Testis (tissue), 3 donors: ENCODE measurements around the gene ANXA10. TPM values are rescaled to one million over a fixed set of nuclear protein-coding genes. Genes with fewer than 3 reads are reported as not detected.

Experiments
- DNase-seq: peaks from one replicate; pipeline ENCODE4 v3.0.0-alpha.2; 2019
- H3K27ac ChIP-seq, 2 donors: fragments of 200-600 bp; sonication (generic); one replicate each; pipeline ENCODE4 v1.5.1; 2019
- H3K27me3 ChIP-seq: fragments of 200-600 bp; sonication (generic); one replicate; pipeline ENCODE4 v1.5.1; 2019
- H3K36me3 ChIP-seq: fragments of 200-600 bp; sonication (generic); one replicate; pipeline ENCODE4 v1.5.1; 2017; ENCODE audit warnings: low read depth; ENCODE audit errors: missing control alignments
- H3K4me1 ChIP-seq: fragments of 200-600 bp; sonication (generic); one replicate; pipeline ENCODE4 v1.5.1; 2019
- H3K4me3 ChIP-seq, 2 donors: fragments of 200-600 bp; sonication (generic); one replicate each; pipeline ENCODE4 v1.5.1; 2017 to 2019
- H3K9me3 ChIP-seq: fragments of 200-600 bp; sonication (generic); one replicate; pipeline ENCODE4 v1.5.1; 2017
- POLR2A ChIP-seq: fragments of 450-650 bp; IDR thresholded peaks from one replicate; pipeline ENCODE4 v1.6.1; 2017; ENCODE audit warnings: antibody characterized with exemption, mild to moderate bottlenecking, moderate library complexity
- WGBS, 2 donors: methylation state at CpG; one replicate each; pipeline ENCODE4 v1.1.5; 2018; 5-methylcytosine and 5-hydroxymethylcytosine counted together
- intact Hi-C: fragments of 100-400 bp; cut with DNase I; formaldehyde crosslinking; loops from one replicate; pipeline ENCODE4 v1.15.1; 2023; ENCODE audit warnings: low total_unique reads
- polyA plus RNA-seq: library from polyadenylated mRNA; stranded (reverse); fragments of 350-450 nt; fragmentation: Illumina TruSeq; extraction: RNeasy Lipid Tissue Mini Kit (QIAGEN cat#74804); gene quantifications from one replicate; pipeline ENCODE4 v1.2.3, GENCODE V29; 2014; ENCODE audit warnings: low read depth, low replicate concordance; ENCODE audit not compliant: insufficient read depth
- total RNA-seq, 2 donors: library from RNA; depleted of rRNA; stranded (reverse); fragments of >200 nt; gene quantifications; one replicate each; pipeline ENCODE4 v1.2.3, GENCODE V29; 2016
- TF ChIP-seq, protein P1 (sequence below), 3 experiments: fragments of 450-650 bp in 2 of 3; fragments of 200-600 bp in 1 of 3; sonication (generic) in 1 of 3; IDR thresholded peaks; one replicate each; pipeline ENCODE4 v1.5.1; 2016 to 2019; ENCODE audit warnings: antibody characterized with exemption in 3 of 3, mild to moderate bottlenecking in 2 of 3, moderate library complexity in 1 of 3

ANXA10 gene
- total and polyA plus RNA-seq, 3 donors from 2014 or later, result 0.25 to 2.7 (median 0.71) TPM

DNA sequence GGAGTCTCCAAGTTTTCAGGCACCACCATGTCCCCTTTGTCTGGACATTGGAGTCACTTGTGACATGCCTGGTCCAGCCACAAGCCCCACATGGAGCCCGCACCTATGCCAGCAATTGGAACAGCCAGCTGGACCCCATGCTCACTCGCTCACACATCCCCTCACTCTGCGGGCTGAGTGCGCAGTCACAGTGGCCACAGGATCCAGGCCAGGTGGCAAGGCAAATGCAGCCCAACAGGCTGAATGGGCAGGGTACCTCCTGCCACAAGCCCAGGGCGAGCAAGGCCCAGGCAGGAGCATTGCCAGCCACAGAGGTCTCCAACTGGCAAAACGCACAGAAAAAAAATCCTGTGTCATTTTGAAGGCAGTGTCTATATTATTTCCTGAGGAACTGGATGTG is 82.0 kb downstream of the ANXA10 start:
- Histone ChIP-seq H3K9me3 (no peaks in the 10 kb centered on the region), H3K4me1 (no peaks in the 10 kb centered on the region), H3K4me3 (no peak overlapping the region), H3K36me3 (no peaks in the 10 kb centered on the region), H3K27ac (no peak overlapping the region), H3K27me3 (no peaks in the 10 kb centered on the region)
- TF ChIP-seq, protein P1, sequence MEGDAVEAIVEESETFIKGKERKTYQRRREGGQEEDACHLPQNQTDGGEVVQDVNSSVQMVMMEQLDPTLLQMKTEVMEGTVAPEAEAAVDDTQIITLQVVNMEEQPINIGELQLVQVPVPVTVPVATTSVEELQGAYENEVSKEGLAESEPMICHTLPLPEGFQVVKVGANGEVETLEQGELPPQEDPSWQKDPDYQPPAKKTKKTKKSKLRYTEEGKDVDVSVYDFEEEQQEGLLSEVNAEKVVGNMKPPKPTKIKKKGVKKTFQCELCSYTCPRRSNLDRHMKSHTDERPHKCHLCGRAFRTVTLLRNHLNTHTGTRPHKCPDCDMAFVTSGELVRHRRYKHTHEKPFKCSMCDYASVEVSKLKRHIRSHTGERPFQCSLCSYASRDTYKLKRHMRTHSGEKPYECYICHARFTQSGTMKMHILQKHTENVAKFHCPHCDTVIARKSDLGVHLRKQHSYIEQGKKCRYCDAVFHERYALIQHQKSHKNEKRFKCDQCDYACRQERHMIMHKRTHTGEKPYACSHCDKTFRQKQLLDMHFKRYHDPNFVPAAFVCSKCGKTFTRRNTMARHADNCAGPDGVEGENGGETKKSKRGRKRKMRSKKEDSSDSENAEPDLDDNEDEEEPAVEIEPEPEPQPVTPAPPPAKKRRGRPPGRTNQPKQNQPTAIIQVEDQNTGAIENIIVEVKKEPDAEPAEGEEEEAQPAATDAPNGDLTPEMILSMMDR (IDR thresholded peaks at IDR 0.05), result no peak
- TF ChIP-seq POLR2A, result no peak
- 95 to 98% methylated on average over 5 to 6 of the region's 6 CpGs for WGBS, 2 donors
- intact Hi-C loops, result no loop called here
- DNase-seq, result no peak

DNA sequence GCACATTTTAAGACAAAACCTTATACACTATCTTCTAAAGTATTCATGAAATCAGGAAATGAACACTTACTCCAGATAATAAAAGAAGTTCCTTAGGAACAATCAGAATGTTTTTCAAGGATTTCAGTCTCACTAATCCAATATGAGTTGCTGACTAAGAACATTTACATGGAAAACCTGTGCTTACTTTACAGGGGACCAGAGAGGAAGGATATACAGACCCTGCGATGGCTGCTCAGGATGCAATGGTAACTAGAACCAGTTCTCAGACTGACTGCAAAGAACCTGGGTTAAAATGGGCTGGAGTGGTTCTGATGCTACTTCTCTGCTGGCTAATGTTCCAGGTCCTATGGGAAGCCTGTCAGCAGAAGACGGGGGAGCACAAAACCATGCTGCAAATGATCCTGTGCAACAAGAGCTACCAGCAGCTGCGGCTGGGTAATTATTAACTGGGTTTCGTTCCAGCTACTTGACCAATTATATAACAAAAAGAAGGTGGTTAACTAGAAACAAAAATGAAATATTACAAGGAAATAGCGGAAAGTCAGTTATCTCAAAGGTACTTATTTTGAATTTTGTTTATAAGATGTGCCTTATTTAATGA is 85.3 kb downstream of the ANXA10 start:
- no peaks in the 10 kb centered on the region for H3K36me3 ChIP-seq
- no peak for DNase-seq
- TF ChIP-seq POLR2A, result no peak
- TF ChIP-seq, protein P1 (IDR thresholded peaks at IDR 0.05), result no peak
- intact Hi-C loops, result no loop called here
- H3K9me3 ChIP-seq, result no peaks in the 10 kb centered on the region
- H3K4me1 ChIP-seq, result no peaks in the 10 kb centered on the region
- H3K4me3 ChIP-seq, result no peak overlapping the region
- no peaks in the 10 kb centered on the region for H3K27me3 ChIP-seq
- H3K27ac ChIP-seq, result no peak overlapping the region
- WGBS, 2 donors, result 88 to 90% methylated on average over 5 of the region's 5 CpGs

DNA sequence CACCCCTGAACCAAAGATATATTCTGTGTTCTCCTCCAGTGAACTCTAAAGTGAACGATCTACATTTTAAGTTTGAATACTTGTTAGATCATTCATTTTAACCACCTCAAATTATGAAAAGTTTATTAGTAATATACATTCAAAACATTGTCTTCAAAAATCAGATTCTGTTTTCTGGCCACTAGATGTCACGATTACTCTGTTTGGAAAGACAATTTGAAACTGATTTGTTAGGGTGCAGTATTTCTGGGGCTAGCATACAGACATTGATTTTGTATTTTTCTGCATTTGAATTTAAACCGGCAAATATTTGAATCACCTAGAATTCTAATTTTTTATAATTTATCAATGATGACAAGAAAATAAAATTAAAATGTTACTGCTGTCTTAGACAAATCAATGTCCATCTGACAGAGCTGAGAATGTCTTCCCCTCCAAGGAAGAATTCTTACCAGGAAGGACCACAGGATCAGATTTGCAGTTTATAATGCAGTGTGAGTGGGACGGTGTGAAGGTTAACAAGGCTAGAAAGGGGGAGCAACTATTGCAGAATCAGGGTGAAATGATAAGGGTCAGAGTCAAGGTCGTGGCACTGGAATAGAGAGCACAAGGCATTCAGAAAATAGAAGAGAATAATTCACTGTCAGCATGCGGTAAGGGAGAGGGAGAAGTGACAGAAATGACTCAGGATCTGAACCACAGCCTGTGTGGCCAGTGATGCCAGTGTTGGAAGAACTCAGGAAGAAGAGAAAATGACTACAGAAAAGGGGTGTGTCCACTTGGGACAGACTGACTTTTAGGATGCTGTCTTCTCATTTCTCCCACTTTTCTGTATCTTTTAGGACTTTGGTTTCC is 91.6 kb downstream of the ANXA10 start:
- no peaks in the 10 kb centered on the region for H3K9me3 ChIP-seq
- TF ChIP-seq POLR2A, result no peak
- TF ChIP-seq, protein P1 (IDR thresholded peaks at IDR 0.05), result peak; percentile 12 to 50 (median 32)
- no peaks in the 10 kb centered on the region for H3K4me1 ChIP-seq
- no peaks in the 10 kb centered on the region for H3K27me3 ChIP-seq
- intact Hi-C loops, result no loop called here
- no peak overlapping the region for H3K4me3 ChIP-seq
- no peaks in the 10 kb centered on the region for H3K36me3 ChIP-seq
- peak overlapping the region in 1 of 2 donors; percentile 15 for H3K27ac ChIP-seq
- 27 to 28% methylated on average over 6 of the region's 6 CpGs for WGBS, 2 donors
- no peak for DNase-seq

DNA sequence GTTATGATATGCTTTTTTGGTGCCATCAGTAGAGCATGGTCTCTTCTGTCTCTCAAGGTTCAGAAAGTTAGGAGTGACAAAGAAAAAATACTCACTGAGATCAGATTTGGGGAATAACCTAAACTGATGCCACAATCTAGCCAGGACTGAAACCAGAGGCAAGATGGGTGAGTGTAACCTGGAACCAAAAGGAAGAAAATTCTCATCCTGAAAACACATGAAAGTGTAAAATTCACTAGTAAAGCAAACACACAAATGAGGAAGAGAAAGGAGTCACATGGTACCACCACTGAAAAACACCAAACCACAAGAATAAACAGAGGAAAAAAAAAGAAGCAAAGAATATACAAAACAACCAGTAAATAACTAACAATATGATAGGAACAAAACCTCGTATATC is 96.4 kb downstream of the ANXA10 start:
- no peak overlapping the region for H3K27ac ChIP-seq
- WGBS, 2 donors, result 62 to 88% methylated on average over 1 of the region's 1 CpG
- no peaks in the 10 kb centered on the region for H3K9me3 ChIP-seq
- no peak for DNase-seq
- H3K4me3 ChIP-seq, result no peak overlapping the region
- no peaks in the 10 kb centered on the region for H3K4me1 ChIP-seq
- TF ChIP-seq, protein P1 (IDR thresholded peaks at IDR 0.05), result no peak
- no peak for TF ChIP-seq POLR2A
- no peaks in the 10 kb centered on the region for H3K36me3 ChIP-seq
- no peaks in the 10 kb centered on the region for H3K27me3 ChIP-seq
- intact Hi-C loops, result no loop called here
